Mesenchymal stem cell (in vitro differentiated cells and primary cell): ENCODE data around the gene STARD3NL.
"Not testable (repeated sequence)": the region's sequence is repeated elsewhere in the genome, so short reads cannot be mapped to it uniquely, and the experiment has no call there.

Experiments used
- DNase-seq: peaks from one replicate; pipeline ENCODE4 v3.0.0-alpha.2; 2013
- H2AFZ ChIP-seq: one replicate; pipeline ENCODE4 v1.6.1; 2013; ENCODE audit warnings: low read depth, mild to moderate bottlenecking, control low read depth, inconsistent platforms, low read length, moderate library complexity
- H2AK5ac ChIP-seq: 2 replicates; pipeline ENCODE4 v1.6.1; 2013; ENCODE audit warnings: low read length, moderate library complexity, mild to moderate bottlenecking, inconsistent platforms; ENCODE audit not compliant: severe bottlenecking
- H2BK120ac ChIP-seq: one replicate; pipeline ENCODE4 v1.6.1; 2013; ENCODE audit warnings: low read depth, mild to moderate bottlenecking, inconsistent platforms, low read length, moderate library complexity
- H2BK12ac ChIP-seq, 2 experiments: one replicate each; pipeline ENCODE4 v1.6.1; 2013; ENCODE audit warnings: inconsistent platforms in 2 of 2, low read length in 2 of 2, mild to moderate bottlenecking in 2 of 2, moderate library complexity in 2 of 2, control low read depth in 1 of 2
- H2BK15ac ChIP-seq: one replicate; pipeline ENCODE4 v1.6.1; 2013; ENCODE audit warnings: mild to moderate bottlenecking, low read depth, inconsistent platforms; ENCODE audit not compliant: poor library complexity, severe bottlenecking
- H2BK5ac ChIP-seq: 2 replicates; pipeline ENCODE4 v1.6.1; 2013; ENCODE audit warnings: low read depth, mild to moderate bottlenecking, low read length, control low read depth, inconsistent platforms; ENCODE audit not compliant: poor library complexity, severe bottlenecking
- H3K14ac ChIP-seq, 2 experiments: one replicate each; pipeline ENCODE4 v1.6.1; 2013; ENCODE audit warnings: inconsistent platforms in 2 of 2, low read length in 2 of 2, control low read depth in 1 of 2, mild to moderate bottlenecking in 1 of 2, moderate library complexity in 1 of 2
- H3K18ac ChIP-seq, 2 experiments: one replicate each; pipeline ENCODE4 v1.6.1; 2013; ENCODE audit warnings: inconsistent platforms in 2 of 2, low read length in 2 of 2, control low read depth in 1 of 2, low read depth in 1 of 2, mild to moderate bottlenecking in 1 of 2
- H3K23ac ChIP-seq, 2 experiments: one replicate each; pipeline ENCODE4 v1.6.1; 2013; ENCODE audit warnings: inconsistent platforms in 2 of 2, low read length in 2 of 2, mild to moderate bottlenecking in 2 of 2, moderate library complexity in 2 of 2, control low read depth in 1 of 2
- H3K27ac ChIP-seq: 2 replicates; pipeline ENCODE4 v1.5.1; 2013; ENCODE audit warnings: mild to moderate bottlenecking, moderate library complexity, low read length, control low read depth, inconsistent platforms; ENCODE audit not compliant: poor library complexity, severe bottlenecking
- H3K27me3 ChIP-seq, 2 experiments: 2 replicates each; pipeline versions ENCODE4 v1.6.1 to v1.7.0; 2013; ENCODE audit warnings: low read length in 2 of 2, mild to moderate bottlenecking in 2 of 2, moderate library complexity in 2 of 2, control low read depth in 1 of 2, inconsistent platforms in 1 of 2; ENCODE audit not compliant: control insufficient read depth in 1 of 2, insufficient read depth in 1 of 2
- H3K36me3 ChIP-seq, 2 experiments: 2 replicates each; pipeline versions ENCODE4 v1.6.1 to v1.7.0; 2013; ENCODE audit warnings: low read length in 2 of 2, control low read depth in 1 of 2, inconsistent platforms in 1 of 2, low read depth in 1 of 2, mild to moderate bottlenecking in 1 of 2; ENCODE audit not compliant: insufficient read depth in 2 of 2, control insufficient read depth in 1 of 2
- H3K4ac ChIP-seq, 2 experiments: one replicate each; pipeline ENCODE4 v1.6.1; 2013; ENCODE audit warnings: inconsistent platforms in 2 of 2, low read length in 2 of 2, mild to moderate bottlenecking in 2 of 2, moderate library complexity in 2 of 2, control low read depth in 1 of 2, low read depth in 1 of 2
- H3K4me1 ChIP-seq: 2 replicates; pipeline ENCODE4 v1.6.1; 2013; ENCODE audit warnings: low read depth, low read length, control low read depth; ENCODE audit not compliant: control insufficient read depth, insufficient read depth
- H3K4me2 ChIP-seq: 2 replicates; pipeline ENCODE4 v1.6.1; 2013; ENCODE audit warnings: low read length, mild to moderate bottlenecking, inconsistent platforms; ENCODE audit not compliant: poor library complexity, severe bottlenecking
- H3K4me3 ChIP-seq, 2 experiments: 2 replicates each; pipeline versions ENCODE4 v1.5.1 to v1.7.0; 2013; ENCODE audit warnings: low read length in 2 of 2, mild to moderate bottlenecking in 2 of 2, control low read depth in 1 of 2, low read depth in 1 of 2; ENCODE audit not compliant: insufficient read depth in 1 of 2
- H3K79me1 ChIP-seq: replicated peaks from 2 replicates; pipeline ENCODE4 v1.6.1; 2013; ENCODE audit warnings: mild to moderate bottlenecking, control low read depth, low read length, inconsistent platforms; ENCODE audit not compliant: poor library complexity, severe bottlenecking
- H3K9ac ChIP-seq: 2 replicates; pipeline ENCODE4 v1.7.0; 2013; ENCODE audit warnings: mild to moderate bottlenecking, low read length, moderate library complexity
- H3K9me3 ChIP-seq: 2 replicates; pipeline ENCODE4 v1.7.0; 2013; ENCODE audit warnings: mild to moderate bottlenecking, low read length; ENCODE audit not compliant: control insufficient read depth
- H4K8ac ChIP-seq: one replicate; pipeline ENCODE4 v1.6.1; 2013; ENCODE audit warnings: inconsistent platforms, mild to moderate bottlenecking, low read length, moderate library complexity
- H4K91ac ChIP-seq: one replicate; pipeline ENCODE4 v1.6.1; 2013; ENCODE audit warnings: mild to moderate bottlenecking, low read length, inconsistent platforms
- WGBS: methylation state at CpG from one replicate; pipeline ENCODE4 v1.1.7; 2013; ENCODE audit warnings: mixed read lengths; 5-methylcytosine and 5-hydroxymethylcytosine counted together

The STARD3NL gene

GRCh38 chr7:38249849-38250248, 71.8 kb downstream of the STARD3NL start:
- H3K4me1 ChIP-seq, H3K9ac ChIP-seq, H3K9me3 ChIP-seq, H2AK5ac ChIP-seq, H2AFZ ChIP-seq, H3K4ac ChIP-seq, H3K27me3 ChIP-seq, DNase-seq, H2BK120ac ChIP-seq, H3K4me2 ChIP-seq, H4K8ac ChIP-seq, H3K14ac ChIP-seq, H3K27ac ChIP-seq, H4K91ac ChIP-seq, H3K36me3 ChIP-seq, H3K4me3 ChIP-seq, H2BK5ac ChIP-seq, H2BK12ac ChIP-seq, H3K79me1 ChIP-seq, H2BK15ac ChIP-seq, H3K23ac ChIP-seq, H3K18ac ChIP-seq: not testable (repeated sequence)
- WGBS, result 100% methylated on average over 2 of the region's 3 CpGs

- H3K27ac ChIP-seq, result no peak overlapping the region
- WGBS, result 100% methylated on average over 1 of the region's 2 CpGs
- no peak overlapping the region for H3K4me2 ChIP-seq
These were observed 79.3 kb downstream of the STARD3NL start for GRCh38 chr7:38257350-38257677.

GRCh38 chr7:38259157-38259556, 81.1 kb downstream of the STARD3NL start:
- DNase-seq, H3K4me1 ChIP-seq, H4K8ac ChIP-seq, H2BK120ac ChIP-seq, H2AK5ac ChIP-seq, H2BK15ac ChIP-seq, H3K27me3 ChIP-seq, H3K4me3 ChIP-seq, H3K18ac ChIP-seq, H2BK5ac ChIP-seq, H3K4ac ChIP-seq, H3K27ac ChIP-seq, H3K23ac ChIP-seq, H3K36me3 ChIP-seq, H3K9ac ChIP-seq, H4K91ac ChIP-seq, H3K4me2 ChIP-seq, H2BK12ac ChIP-seq, H3K9me3 ChIP-seq, H3K79me1 ChIP-seq, H3K14ac ChIP-seq, H2AFZ ChIP-seq: not testable (repeated sequence)
- 88% methylated on average over 7 of the region's 8 CpGs for WGBS

More at GRCh38 chr7:38257350-38257677, 79.3 kb downstream of the STARD3NL start:
- Histone ChIP-seq H3K9me3 (no peaks in the 10 kb centered on the region), H2BK12ac (no peak overlapping the region), H2BK120ac (no peak overlapping the region), H3K36me3 (no peaks in the 10 kb centered on the region), H3K18ac (no peak overlapping the region), H3K4ac (no peak overlapping the region), H2AFZ (no peak overlapping the region), H3K79me1 (no peaks in the 10 kb centered on the region), H3K23ac (no peak overlapping the region), H4K91ac (no peak overlapping the region), H2BK15ac (no peak overlapping the region), H3K14ac (no peak overlapping the region), H3K27me3 (no peaks in the 10 kb centered on the region), H2BK5ac (no peak overlapping the region), H4K8ac (no peak overlapping the region), H3K4me3 (no peak overlapping the region), H3K4me1 (no peaks in the 10 kb centered on the region), H2AK5ac (no peak overlapping the region), H3K9ac (no peak overlapping the region)
- no peak for DNase-seq

- not testable (repeated sequence) for H3K27ac ChIP-seq, H3K36me3 ChIP-seq, H2BK5ac ChIP-seq, H3K9ac ChIP-seq, H2AK5ac ChIP-seq, H3K18ac ChIP-seq, H3K9me3 ChIP-seq, H3K23ac ChIP-seq, H2BK120ac ChIP-seq, H3K4me2 ChIP-seq, DNase-seq, H2BK12ac ChIP-seq, H3K4me3 ChIP-seq, H3K14ac ChIP-seq, H3K27me3 ChIP-seq, H4K91ac ChIP-seq, H2BK15ac ChIP-seq, H3K79me1 ChIP-seq, H4K8ac ChIP-seq, H2AFZ ChIP-seq, H3K4me1 ChIP-seq, H3K4ac ChIP-seq
- WGBS, result 93% methylated on average over 11 of the region's 12 CpGs
These were observed 83.6 kb downstream of the STARD3NL start for GRCh38 chr7:38261601-38262000.
